Measurements from ENCODE around the gene GDF2.
A peak's percentile ranks its signal among the peaks of the same experiment; 100 is the strongest.

Gene GDF2

DNA sequence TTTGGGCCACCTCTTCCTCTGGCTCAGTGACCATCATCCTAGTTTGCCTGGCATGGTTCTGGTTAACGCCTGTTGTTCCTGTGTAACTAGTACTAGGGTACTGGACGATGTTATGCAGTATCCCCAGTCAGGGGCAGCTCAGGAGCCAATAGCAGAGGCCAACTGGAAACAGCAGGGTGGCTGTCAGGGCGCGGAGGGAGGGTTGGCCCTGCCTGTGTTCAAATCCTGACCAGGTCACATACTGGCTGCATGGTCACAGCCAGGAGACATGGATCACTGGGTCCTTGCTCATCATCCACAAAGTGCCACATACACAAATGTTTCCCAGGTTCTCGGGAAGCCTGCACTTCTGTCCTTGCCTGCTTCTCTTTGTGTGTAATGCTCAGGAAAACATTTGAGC is 13.7 kb downstream of the GDF2 start:
- DNase-seq: no peak

DNA sequence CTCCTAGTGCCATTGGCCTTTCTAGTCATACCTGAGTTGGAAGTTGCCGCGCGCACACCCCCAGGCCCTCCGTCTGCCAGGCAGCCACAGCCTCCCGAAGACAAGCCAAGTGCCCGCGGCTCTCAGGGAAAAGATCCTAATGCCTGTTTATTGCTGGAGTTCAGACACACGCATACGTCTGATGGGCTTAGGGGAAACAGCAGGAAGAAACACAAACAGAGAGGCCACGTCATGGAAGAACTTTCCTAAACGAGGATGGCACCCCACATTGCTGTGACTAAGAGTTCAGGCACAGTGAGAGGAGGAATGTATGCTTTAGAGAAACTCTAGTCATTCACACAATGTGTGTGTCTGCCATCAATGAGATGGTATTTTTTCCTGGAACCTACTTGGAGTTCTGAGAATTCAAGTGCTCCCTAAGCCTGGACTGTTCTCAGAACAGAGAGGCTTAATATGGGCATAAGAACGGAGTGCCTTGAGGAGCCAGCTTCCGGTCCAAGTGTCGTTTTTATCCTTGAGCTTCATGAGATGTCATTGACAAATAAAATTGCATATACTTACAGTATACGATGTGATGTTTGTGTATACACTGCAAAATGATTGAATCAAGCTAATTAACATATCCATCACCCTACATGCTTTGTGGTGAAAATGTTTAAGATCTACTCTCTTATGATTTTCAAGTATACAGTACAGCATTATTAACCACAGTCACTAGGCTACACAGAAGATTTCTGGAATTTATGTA is 14.3 kb downstream of the GDF2 start:
- no peak for DNase-seq

DNA sequence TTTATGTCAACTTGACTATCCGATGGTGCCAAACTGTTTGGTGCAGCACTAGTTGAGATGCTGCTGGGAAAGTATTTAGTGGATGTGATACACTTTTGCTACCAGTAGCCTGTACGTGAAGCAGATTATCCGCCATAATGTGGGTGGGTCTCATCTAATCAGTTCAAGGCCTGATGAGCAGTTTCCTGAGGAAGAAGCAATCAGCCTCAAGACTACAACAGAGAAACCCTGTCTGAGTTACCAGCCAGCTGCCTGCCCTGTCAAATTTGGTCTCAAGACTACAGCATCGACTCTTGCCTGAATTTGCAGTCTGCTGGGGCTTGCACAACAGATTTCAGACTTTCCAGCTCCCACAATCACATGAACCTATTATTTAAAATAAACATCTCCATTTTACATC is 15.1 kb downstream of the GDF2 start:
- DNase-seq: no peak

DNA sequence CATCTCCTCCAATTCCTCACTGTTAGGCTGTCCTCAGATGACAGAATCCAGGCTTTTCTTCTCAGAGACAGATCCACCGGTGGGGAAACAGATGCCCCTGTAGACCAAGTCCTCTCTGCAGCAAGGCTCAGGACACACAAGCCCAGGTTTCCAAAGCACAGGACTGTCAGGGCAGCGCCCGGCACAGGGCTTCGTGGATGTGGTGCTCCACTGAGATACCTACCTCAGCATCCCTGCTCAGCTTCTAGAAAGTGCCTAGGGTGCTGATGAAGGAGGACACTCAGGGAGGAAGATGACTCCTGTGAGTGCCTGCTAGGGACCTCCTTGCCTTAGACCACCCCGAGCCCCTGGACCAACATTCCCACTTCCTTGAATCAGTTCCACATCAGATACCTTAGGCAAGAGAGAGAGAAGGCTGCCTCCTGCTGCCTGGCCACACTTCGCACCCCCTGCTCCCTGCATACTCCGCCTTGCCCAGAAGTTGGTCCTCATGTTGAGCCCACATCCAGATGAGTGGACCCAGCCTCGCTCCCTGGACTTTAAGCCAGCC is 17.0 kb downstream of the GDF2 start:
- DNase-seq: no peak

DNA sequence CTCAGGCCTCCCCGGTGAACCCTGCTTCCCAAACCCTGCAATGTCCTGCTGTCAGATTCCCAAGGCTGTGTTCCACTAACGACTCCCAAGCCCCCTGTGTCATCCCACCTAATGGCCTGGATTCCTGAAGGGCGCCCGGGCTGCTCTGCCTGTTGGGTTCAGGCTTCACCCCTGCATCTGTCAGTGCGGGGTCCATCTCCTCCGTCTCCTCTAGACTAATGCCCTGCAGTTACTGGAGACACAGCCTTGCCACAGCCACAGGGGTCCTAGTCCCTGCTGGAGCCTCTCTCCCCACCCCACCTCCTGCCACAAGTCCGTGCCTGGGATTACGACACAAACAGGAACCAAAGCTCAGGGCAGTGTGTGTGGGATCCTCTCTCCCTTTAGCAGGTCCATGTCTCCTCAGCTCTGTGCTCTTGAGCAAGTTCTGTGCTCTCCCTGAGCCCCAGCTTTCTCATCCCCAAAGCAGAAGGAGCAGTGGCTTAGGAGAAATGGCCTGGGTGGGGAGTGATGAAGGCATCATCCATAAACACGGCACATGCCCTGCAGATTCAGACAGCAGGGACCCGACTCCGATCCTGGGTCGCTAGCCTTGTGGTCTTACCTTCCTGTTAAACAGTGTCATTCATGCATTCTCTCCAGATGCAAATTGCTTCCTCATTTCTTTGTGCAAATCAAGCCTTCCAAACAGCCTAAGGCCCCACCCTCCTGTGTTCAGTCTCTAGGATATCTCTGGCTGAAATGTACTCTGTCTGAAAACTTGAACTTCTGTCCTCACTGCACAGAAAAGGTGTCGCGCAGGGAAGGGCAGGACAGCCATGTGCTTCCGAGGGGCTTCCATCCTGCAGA is 17.7 kb downstream of the GDF2 start:
- no peak for DNase-seq

DNA sequence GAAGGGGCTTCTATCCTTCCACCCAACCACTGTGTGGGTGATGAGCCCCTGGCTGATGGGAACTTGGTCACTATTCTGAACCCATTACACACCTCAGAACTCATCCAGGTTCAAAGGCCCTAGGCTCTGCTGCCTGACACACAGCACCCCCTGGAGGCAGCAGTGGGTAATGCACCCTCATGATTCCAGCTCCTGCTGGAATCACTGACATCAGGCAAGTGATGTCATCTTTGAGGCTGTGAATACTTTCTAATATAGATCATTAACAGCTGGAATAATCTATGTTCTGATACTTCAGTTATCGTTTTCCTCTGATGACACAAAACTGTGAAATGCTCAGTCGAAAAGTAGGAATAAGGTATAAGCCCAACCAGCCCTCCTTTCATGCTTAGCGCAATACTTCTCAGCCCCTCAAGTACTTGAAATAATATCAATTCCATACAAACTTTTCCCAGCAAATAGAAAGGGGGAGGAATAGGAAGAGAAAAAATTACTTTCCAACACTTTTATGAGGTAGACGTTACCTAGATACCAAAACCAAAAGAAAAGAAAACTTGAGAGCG is 18.4 kb downstream of the GDF2 start:
- DNase-seq: no peak

DNA sequence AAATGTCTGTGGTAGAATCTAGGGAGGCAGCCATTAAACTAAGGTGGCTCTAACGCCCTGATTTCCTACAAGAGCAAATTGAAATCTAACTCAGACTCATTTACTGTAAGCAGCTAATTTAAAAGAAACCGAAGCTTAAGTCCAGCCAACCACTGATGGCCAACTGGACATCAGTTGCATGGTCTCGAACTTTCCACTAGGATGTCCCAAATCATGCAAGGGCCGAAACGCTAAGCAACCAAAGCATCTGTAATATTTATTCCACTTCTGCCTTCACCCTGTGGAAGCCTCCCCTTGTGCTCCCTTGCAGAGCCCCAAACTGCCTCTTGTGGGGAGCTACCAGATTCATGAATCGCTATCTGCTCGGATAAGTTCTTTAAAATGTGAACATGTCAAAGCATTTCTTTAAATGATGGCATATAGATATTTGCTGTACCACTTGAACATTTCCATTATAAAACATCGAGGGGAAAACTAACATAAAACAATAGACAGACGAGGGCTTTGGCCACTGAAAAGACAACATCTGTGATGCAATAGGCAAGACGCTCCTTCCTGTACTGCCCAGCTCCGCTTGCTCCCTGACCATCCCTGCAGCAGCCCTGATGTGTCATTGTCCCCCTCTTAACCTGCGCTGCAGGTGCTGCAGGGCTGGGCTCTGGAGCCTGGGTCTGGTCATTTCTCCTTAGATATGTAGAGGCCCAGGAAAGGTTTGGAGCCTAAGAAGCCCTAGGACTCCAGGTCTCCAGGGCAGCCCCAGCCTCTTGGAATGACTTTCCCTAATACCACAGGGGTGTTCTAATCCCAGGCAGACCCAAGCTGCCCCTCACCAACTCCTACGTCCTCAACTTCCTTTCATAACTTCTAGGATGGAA is 23.0 kb downstream of the GDF2 start:
- DNase-seq: no peak

DNA sequence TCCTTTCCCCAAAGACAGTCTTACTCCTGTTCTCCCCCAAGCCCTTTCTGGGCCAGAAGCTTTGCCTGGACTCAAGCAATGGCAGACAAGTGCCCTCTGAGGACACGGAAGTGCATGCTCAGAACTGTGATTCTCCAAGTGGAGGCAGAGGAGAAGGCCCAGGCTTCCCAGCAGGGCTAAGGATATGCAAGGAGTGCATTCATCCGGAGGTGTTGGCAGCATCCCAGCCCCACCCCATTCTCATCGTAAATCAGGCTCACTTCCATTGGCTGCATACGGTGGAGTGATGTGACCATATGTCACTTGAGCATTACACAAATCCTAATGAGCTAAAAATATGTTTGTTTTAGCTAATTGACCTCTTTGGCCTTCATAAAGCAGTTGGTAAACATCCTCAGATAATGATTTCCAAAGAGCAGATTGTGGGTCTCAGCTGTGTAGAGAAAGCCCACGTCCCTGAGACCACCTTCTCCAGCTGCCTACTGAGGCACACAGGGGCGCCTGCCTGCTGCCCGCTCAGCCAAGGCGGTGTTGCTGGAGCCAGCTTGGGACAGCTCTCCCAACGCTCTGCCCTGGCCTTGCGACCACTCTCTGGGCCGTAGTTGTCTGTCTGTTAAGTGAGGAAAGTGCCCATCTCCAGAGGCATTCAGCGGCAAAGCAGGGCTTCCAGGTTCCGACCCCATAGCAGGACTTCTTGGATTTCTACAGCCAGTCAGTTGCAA is 24.5 kb downstream of the GDF2 start:
- peak; percentile 87 for DNase-seq

DNA sequence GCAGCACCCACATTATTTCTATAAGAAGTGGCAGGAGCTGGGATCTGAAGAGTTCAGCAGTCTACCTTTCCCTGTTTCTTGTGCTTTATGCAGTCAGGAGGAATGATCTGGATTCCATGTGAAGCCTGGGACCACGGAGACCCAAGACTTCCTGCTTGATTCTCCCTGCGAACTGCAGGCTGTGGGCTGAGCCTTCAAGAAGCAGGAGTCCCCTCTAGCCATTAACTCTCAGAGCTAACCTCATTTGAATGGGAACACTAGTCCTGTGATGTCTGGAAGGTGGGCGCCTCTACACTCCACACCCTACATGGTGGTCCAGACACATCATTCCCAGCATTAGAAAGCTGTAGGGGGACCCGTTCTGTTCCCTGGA is 25.0 kb downstream of the GDF2 start:
- DNase-seq: peak; percentile 29

DNA sequence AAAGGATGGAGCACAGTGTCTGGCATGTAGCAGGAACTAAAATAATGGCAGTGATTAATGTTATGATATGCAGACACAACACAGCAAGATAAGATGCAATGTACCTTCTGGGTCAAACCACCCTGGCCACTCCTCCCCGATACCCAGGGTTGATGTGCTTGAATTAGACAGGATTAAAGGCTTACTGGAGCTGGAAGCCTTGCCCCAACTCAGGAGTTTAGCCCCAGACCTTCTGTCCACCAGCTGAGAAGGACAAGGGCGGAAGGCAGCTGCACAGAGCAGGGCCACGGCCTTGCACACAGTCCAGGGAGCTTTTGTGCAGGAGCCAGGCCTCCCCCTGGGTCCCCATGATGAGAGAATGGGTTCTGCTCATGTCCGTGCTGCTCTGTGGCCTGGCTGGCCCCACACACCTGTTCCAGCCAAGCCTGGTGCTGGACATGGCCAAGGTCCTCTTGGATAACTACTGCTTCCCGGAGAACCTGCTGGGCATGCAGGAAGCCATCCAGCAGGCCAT is 25.9 kb downstream of the GDF2 start, which contains the start of gene RBP3:
TSS of gene RBP3 (plus strand) at position 226 of the 514 bp plus-strand sequence. CDS start at position 348, 122 bp downstream.
- no peak for DNase-seq

DNA sequence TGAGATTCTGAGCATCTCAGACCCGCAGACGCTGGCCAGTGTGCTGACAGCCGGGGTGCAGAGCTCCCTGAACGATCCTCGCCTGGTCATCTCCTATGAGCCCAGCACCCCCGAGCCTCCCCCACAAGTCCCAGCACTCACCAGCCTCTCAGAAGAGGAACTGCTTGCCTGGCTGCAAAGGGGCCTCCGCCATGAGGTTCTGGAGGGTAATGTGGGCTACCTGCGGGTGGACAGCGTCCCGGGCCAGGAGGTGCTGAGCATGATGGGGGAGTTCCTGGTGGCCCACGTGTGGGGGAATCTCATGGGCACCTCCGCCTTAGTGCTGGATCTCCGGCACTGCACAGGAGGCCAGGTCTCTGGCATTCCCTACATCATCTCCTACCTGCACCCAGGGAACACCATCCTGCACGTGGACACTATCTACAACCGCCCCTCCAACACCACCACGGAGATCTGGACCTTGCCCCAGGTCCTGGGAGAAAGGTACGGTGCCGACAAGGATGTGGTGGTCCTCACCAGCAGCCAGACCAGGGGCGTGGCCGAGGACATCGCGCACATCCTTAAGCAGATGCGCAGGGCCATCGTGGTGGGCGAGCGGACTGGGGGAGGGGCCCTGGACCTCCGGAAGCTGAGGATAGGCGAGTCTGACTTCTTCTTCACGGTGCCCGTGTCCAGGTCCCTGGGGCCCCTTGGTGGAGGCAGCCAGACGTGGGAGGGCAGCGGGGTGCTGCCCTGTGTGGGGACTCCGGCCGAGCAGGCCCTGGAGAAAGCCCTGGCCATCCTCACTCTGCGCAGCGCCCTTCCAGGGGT is 26.6 kb downstream of the GDF2 start:
- DNase-seq: no peak

DNA sequence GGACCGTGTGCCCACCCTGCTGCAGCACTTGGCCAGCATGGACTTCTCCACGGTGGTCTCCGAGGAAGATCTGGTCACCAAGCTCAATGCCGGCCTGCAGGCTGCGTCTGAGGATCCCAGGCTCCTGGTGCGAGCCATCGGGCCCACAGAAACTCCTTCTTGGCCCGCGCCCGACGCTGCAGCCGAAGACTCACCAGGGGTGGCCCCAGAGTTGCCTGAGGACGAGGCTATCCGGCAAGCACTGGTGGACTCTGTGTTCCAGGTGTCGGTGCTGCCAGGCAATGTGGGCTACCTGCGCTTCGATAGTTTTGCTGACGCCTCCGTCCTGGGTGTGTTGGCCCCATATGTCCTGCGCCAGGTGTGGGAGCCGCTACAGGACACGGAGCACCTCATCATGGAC is 27.3 kb downstream of the GDF2 start:
- no peak for DNase-seq

DNA sequence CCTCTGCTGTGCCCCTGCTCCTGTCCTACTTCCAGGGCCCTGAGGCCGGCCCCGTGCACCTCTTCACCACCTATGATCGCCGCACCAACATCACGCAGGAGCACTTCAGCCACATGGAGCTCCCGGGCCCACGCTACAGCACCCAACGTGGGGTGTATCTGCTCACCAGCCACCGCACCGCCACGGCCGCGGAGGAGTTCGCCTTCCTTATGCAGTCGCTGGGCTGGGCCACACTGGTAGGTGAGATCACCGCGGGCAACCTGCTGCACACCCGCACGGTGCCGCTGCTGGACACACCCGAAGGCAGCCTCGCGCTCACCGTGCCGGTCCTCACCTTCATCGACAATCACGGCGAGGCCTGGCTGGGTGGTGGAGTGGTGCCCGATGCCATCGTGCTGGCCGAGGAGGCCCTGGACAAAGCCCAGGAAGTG is 27.7 kb downstream of the GDF2 start:
- DNase-seq: no peak

DNA sequence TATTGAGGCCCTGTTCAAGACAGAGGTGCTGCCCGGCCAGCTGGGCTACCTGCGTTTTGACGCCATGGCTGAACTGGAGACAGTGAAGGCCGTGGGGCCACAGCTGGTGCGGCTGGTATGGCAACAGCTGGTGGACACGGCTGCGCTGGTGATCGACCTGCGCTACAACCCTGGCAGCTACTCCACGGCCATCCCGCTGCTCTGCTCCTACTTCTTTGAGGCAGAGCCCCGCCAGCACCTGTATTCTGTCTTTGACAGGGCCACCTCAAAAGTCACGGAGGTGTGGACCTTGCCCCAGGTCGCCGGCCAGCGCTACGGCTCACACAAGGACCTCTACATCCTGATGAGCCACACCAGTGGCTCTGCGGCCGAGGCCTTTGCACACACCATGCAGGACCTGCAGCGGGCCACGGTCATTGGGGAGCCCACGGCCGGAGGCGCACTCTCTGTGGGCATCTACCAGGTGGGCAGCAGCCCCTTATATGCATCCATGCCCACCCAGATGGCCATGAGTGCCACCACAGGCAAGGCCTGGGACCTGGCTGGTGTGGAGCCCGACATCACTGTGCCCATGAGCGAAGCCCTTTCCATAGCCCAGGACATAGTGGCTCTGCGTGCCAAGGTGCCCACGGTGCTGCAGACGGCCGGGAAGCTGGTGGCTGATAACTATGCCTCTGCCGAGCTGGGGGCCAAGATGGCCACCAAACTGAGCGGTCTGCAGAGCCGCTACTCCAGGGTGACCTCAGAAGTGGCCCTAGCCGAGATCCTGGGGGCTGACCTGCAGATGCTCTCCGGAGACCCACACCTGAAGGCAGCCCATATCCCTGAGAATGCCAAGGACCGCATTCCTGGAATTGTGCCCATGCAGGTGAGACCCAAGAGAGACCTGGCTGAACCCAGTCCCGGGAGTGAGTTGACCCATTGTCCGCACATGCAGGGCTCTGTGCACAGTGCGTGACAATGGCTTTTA is 28.7 kb downstream of the GDF2 start:
- DNase-seq: no peak

DNA sequence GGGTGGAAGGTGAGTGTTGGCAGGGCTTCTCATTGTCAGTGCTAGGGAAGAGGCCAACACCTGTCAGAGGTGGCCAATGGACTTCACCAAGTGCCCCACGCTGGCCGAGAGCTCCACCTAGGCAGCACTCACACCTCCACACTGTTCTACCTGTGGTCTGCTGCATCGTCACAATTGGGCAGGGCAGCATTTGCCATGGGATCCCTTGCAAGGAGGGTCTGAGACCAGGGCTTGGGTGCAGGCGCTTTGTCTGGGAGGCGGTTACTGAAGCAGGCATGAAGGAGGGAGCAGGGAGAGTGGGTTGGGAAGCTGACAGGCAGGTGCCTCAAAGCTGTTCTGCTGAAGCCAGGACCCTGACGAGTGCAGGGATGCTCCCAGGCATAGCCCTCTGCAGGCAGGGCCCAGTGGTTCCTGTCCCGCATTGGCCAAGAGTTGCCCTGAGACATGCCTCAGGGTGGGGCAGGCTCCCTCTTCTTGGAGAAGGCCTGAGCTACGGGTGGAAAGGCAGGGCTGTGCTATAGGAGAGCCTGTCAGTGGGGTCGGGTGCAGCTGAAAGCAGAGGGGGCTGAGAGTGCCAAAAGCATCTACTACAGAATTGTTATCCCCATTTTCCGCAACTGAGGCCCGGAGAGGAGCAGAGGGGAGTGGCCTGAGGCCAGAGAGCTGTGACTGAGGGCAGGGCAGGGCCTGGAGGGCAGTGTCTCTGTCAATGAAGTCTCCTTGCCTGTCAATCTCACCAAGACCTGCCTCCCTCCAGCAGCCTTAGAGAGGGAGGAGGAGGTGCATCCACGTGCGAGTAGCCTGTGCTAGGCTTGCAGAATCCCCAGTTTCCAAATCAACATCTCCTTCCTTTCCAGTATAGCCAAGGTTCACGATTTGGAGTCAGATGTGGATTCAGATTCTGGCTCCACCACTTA is 29.9 kb downstream of the GDF2 start:
- no peak for DNase-seq

DNA sequence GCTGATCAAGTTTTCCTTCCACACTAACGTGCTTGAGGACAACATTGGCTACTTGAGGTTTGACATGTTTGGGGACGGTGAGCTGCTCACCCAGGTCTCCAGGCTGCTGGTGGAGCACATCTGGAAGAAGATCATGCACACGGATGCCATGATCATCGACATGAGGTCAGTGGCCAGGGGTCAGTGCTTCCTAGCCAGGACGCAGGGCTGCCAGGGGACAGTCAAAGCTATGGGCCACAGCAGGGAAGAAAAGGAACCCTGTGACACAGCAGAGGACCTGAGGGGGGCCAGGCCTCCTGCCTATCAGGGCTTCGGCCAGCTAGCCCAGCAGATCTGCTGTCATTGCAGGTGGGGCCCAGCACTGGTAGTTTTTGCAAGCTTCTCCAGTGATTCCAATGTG is 31.1 kb downstream of the GDF2 start:
- DNase-seq: no peak

DNA sequence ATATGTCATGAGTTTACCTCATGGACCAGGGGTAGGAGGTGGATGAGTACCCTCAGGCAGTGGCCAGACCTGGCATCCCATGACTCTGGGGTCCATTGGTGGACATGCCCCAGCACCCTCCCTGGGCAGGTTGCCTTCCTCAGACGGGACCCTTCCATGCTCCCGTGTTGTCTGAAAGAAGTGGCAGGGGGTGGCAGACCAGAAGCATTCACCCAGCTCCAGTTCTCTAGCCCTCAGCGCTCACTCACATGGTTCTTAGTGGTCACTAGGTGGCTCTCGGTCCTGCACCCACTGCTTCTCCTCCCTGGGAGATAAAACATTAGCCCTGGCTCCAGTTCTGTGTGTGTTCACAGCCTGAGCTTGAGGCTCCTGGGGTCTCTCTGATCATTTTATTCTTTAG is 31.9 kb downstream of the GDF2 start:
- DNase-seq: no peak

DNA sequence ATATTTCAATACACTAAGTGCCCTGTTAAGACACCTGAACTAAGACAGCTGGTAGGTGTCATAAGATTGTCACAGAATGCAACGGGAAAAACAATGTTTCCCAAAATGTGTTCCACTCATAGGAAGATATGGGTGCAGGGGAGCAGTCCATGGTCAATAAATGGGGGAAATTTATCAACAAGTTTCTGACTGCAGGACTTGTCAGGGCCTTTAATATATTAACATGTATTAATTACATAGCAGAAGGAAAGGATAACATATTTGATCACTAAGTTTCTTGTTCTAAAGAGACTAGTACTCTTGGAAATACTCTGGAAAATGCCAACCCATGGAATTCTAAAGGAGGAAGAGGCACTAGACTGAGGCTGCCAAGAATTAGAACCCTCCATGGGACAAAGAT is 32.6 kb downstream of the GDF2 start:
- no peak for DNase-seq
